ENCODE measurements around the gene KRCC1.
"Not testable (repeated sequence)": the region's sequence is repeated elsewhere in the genome, so short reads cannot be mapped to it uniquely, and the experiment has no call there.

GRCh38 chr2:87994304-87994850 is 61.2 kb downstream of the KRCC1 start:
- TF ChIP-seq CTCF (IDR thresholded peaks at IDR 0.05; ENCODE audit: insufficient read depth, low read length, poor library complexity, severe bottlenecking); EZH2phosphoT487 (conservative IDR thresholded peaks at IDR 0.05; ENCODE audit: low read length): not testable (repeated sequence)

Measured in SU-DHL-6 (cell line).